Measurements from ENCODE around the gene CTNNBIP1. TPM values are rescaled to one million over a fixed set of nuclear protein-coding genes. Genes with fewer than 3 reads are reported as not detected.

The CTNNBIP1 gene
- total RNA-seq, 2 experiments from 2014 or later, result 15.8 to 17.0 TPM

GRCh38 chr1:9900142-9901043 lies 9.7 kb downstream of the CTNNBIP1 start:
- H3K4me3 Mint-ChIP-seq, result no peak overlapping the region
- no peak overlapping the region for H3K27ac Mint-ChIP-seq
- peaks cover 11% of the 10 kb centered on the region for H3K4me1 Mint-ChIP-seq
- no peaks in the 10 kb centered on the region for H3K36me3 Mint-ChIP-seq
- DNase-seq, result no peak
- POLR2A ChIA-PET, result interaction anchor here (0.5 to 0.6 kb wide), 2 partner anchors 314 to 525 kb away, joined by 3 read pairs; no protein-coding TSS in a partner anchor
- no peaks in the 10 kb centered on the region for H3K27me3 Mint-ChIP-seq
- ATAC-seq (ENCODE audit: low read depth), result no peak
- H3K9me3 Mint-ChIP-seq, result no peaks in the 10 kb centered on the region

GRCh38 chr1:9894115-9894514 lies 16.0 kb downstream of the CTNNBIP1 start:
- H3K4me3 Mint-ChIP-seq, result no peak overlapping the region
- no peak for ATAC-seq (ENCODE audit: low read depth)
- H3K27me3 Mint-ChIP-seq, result no peaks in the 10 kb centered on the region
- H3K27ac Mint-ChIP-seq, result no peak overlapping the region
- H3K9me3 Mint-ChIP-seq, result no peaks in the 10 kb centered on the region
- no peaks in the 10 kb centered on the region for H3K36me3 Mint-ChIP-seq
- no peak for DNase-seq
- H3K4me1 Mint-ChIP-seq, result peaks cover 20% of the 10 kb centered on the region
- POLR2A ChIA-PET, result interaction anchor here (2.2 kb wide), 1 partner anchor 11 kb away, joined by 13 read pairs; no protein-coding TSS in a partner anchor

- Mint-ChIP-seq H3K4me1 (peaks cover 20% of the 10 kb centered on the region), H3K27ac (no peak overlapping the region), H3K27me3 (no peaks in the 10 kb centered on the region), H3K36me3 (no peaks in the 10 kb centered on the region), H3K4me3 (peak overlapping the region; percentile 5), H3K9me3 (no peaks in the 10 kb centered on the region)
- DNase-seq (no peak), ATAC-seq (ENCODE audit: low read depth) (no peak)
- POLR2A ChIA-PET, result interaction anchor here (2.2 kb wide), 1 partner anchor 10 kb away, joined by 13 read pairs; no protein-coding TSS in a partner anchor
Observed at GRCh38 chr1:9892563-9893528, 17.2 kb downstream of the CTNNBIP1 start.

GRCh38 chr1:9891207-9891606 lies 18.9 kb downstream of the CTNNBIP1 start:
- POLR2A ChIA-PET, result interaction anchor here (0.6 to 0.9 kb wide), 2 partner anchors 17 to 104 kb away, joined by 3 to 5 read pairs; no protein-coding TSS in a partner anchor
- Mint-ChIP-seq H3K9me3 (no peaks in the 10 kb centered on the region), H3K27ac (no peak overlapping the region), H3K4me3 (no peak overlapping the region), H3K27me3 (no peaks in the 10 kb centered on the region), H3K36me3 (no peaks in the 10 kb centered on the region), H3K4me1 (peaks cover 20% of the 10 kb centered on the region)
- ATAC-seq (ENCODE audit: low read depth), result no peak
- no peak for DNase-seq

- no peak for ATAC-seq (ENCODE audit: low read depth)
- H3K9me3 Mint-ChIP-seq, result no peaks in the 10 kb centered on the region
- H3K36me3 Mint-ChIP-seq, result no peaks in the 10 kb centered on the region
- no peak overlapping the region for H3K27ac Mint-ChIP-seq
- H3K4me1 Mint-ChIP-seq, result peaks cover 20% of the 10 kb centered on the region
- H3K4me3 Mint-ChIP-seq, result no peak overlapping the region
- no peaks in the 10 kb centered on the region for H3K27me3 Mint-ChIP-seq
- no peak for DNase-seq
- POLR2A ChIA-PET, result interaction anchor here (0.6 to 0.9 kb wide), 3 partner anchors 18 to 103 kb away, joined by 3 to 5 read pairs (median 4); no protein-coding TSS in a partner anchor
Observed at GRCh38 chr1:9890224-9890731, 19.8 kb downstream of the CTNNBIP1 start.

- ATAC-seq (ENCODE audit: low read depth) (no peak), DNase-seq (no peak)
- POLR2A ChIA-PET, result interaction anchor here (0.6 kb wide), 1 partner anchor 1072 kb away, joined by 4 read pairs; the partner anchor contains the start of gene RERE
- Mint-ChIP-seq H3K27me3 (no peaks in the 10 kb centered on the region), H3K4me1 (peaks cover 22% of the 10 kb centered on the region), H3K27ac (no peak overlapping the region), H3K4me3 (no peak overlapping the region), H3K36me3 (no peaks in the 10 kb centered on the region), H3K9me3 (no peaks in the 10 kb centered on the region)
Observed at GRCh38 chr1:9889411-9889810, 20.7 kb downstream of the CTNNBIP1 start.

- peaks cover 18% of the 10 kb centered on the region for H3K4me1 Mint-ChIP-seq
- no peak for DNase-seq
- no peaks in the 10 kb centered on the region for H3K27me3 Mint-ChIP-seq
- ATAC-seq (ENCODE audit: low read depth), result no peak
- H3K27ac Mint-ChIP-seq, result no peak overlapping the region
- POLR2A ChIA-PET, result interaction anchor here (0.6 kb wide), 1 partner anchor 1071 kb away, joined by 4 read pairs; the partner anchor contains the start of gene RERE
- H3K36me3 Mint-ChIP-seq, result no peaks in the 10 kb centered on the region
- H3K9me3 Mint-ChIP-seq, result no peaks in the 10 kb centered on the region
- no peak overlapping the region for H3K4me3 Mint-ChIP-seq
Observed at GRCh38 chr1:9888886-9889285, 21.2 kb downstream of the CTNNBIP1 start.

GRCh38 chr1:9887070-9887469 lies 23.0 kb downstream of the CTNNBIP1 start:
- Mint-ChIP-seq H3K36me3 (no peaks in the 10 kb centered on the region), H3K4me1 (peaks cover 23% of the 10 kb centered on the region), H3K9me3 (no peaks in the 10 kb centered on the region), H3K27ac (no peak overlapping the region), H3K27me3 (no peaks in the 10 kb centered on the region), H3K4me3 (no peak overlapping the region)
- POLR2A ChIA-PET, result no interaction called here
- DNase-seq (no peak), ATAC-seq (ENCODE audit: low read depth) (no peak)

GRCh38 chr1:9886092-9886742 lies 23.9 kb downstream of the CTNNBIP1 start:
- POLR2A ChIA-PET, result no interaction called here
- Mint-ChIP-seq H3K27me3 (no peaks in the 10 kb centered on the region), H3K4me1 (peaks cover 31% of the 10 kb centered on the region), H3K36me3 (no peaks in the 10 kb centered on the region), H3K27ac (no peak overlapping the region), H3K4me3 (no peak overlapping the region), H3K9me3 (no peaks in the 10 kb centered on the region)
- ATAC-seq (ENCODE audit: low read depth), result no peak
- no peak for DNase-seq

GRCh38 chr1:9884805-9885204 lies 25.3 kb downstream of the CTNNBIP1 start:
- Mint-ChIP-seq H3K4me1 (peaks cover 29% of the 10 kb centered on the region), H3K36me3 (no peaks in the 10 kb centered on the region), H3K4me3 (no peak overlapping the region), H3K9me3 (no peaks in the 10 kb centered on the region), H3K27me3 (no peaks in the 10 kb centered on the region), H3K27ac (peak overlapping the region; percentile 95)
- POLR2A ChIA-PET, result no interaction called here
- DNase-seq, result no peak
- no peak for ATAC-seq (ENCODE audit: low read depth)

- H3K36me3 Mint-ChIP-seq, result no peaks in the 10 kb centered on the region
- ATAC-seq (ENCODE audit: low read depth), result no peak
- peaks cover 27% of the 10 kb centered on the region for H3K4me1 Mint-ChIP-seq
- H3K9me3 Mint-ChIP-seq, result no peaks in the 10 kb centered on the region
- POLR2A ChIA-PET, result interaction anchor here (2.4 to 2.9 kb wide), 2 partner anchors 10 to 59 kb away, joined by 9 to 13 read pairs; partner anchors contain the start of genes LZIC and NMNAT1
- H3K4me3 Mint-ChIP-seq, result no peak overlapping the region
- no peaks in the 10 kb centered on the region for H3K27me3 Mint-ChIP-seq
- no peak for DNase-seq
- peak overlapping the region; percentile 95 for H3K27ac Mint-ChIP-seq
Observed at GRCh38 chr1:9883585-9884449, 26.3 kb downstream of the CTNNBIP1 start.

- peaks cover 27% of the 10 kb centered on the region for H3K4me1 Mint-ChIP-seq
- H3K4me3 Mint-ChIP-seq, result peak overlapping the region; percentile 65
- POLR2A ChIA-PET, result interaction anchor here (1.8 to 2.9 kb wide), 3 partner anchors 11 to 60 kb away, joined by 5 to 13 read pairs (median 9); partner anchors contain the start of genes LZIC and NMNAT1
- H3K27ac Mint-ChIP-seq, result peak overlapping the region; percentile 95
- no peaks in the 10 kb centered on the region for H3K9me3 Mint-ChIP-seq
- ATAC-seq (ENCODE audit: low read depth) (no peak), DNase-seq (no peak)
- no peaks in the 10 kb centered on the region for H3K36me3 Mint-ChIP-seq
- H3K27me3 Mint-ChIP-seq, result no peaks in the 10 kb centered on the region
Observed at GRCh38 chr1:9882945-9883303, 27.1 kb downstream of the CTNNBIP1 start.

Data from activated naive CD8-positive, alpha-beta T cell treated with anti-CD3 and anti-CD28 coated beads, Interleukin-2, amount 10 ng/mL, durations not matched to agents 7 days and 5 days (primary cell).